ENCODE data around the gene KRTAP5-6.

DNA sequence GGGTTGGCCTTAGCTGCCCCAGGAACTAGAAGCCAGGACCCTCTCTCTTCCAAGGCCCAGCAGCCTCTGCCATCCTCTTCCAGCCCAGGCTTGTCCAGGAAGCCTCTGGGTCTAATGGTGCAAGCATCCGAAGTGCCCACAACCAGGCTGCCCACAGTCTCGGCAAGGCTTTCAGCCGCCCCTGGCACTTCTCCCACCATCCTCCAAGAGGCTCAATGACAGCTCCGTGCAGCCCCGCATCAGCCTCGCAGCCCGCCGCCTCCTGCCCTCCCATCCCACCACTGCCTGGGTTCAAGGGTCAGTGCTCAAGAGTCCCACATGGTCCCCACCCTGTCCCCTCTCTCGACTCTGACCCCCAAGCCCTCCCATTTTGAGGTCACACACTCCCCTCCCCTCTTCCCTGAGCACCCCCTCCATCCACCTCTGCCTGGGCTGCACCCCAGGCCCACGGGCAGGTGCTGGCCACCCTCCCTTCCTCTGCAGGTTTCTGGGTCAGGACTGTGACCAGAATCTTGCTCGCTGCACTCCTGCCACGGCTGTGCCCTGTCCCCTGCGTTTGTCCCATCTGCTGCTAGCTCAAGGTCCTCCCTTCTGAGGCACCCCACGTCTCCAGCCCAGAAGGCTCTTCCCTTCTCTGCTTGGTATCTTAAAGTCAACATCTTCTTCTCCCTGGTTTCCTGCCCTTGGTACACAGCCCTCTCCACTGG is 36.2 kb downstream of the KRTAP5-6 start:
- TF ChIP-seq, protein P1, sequence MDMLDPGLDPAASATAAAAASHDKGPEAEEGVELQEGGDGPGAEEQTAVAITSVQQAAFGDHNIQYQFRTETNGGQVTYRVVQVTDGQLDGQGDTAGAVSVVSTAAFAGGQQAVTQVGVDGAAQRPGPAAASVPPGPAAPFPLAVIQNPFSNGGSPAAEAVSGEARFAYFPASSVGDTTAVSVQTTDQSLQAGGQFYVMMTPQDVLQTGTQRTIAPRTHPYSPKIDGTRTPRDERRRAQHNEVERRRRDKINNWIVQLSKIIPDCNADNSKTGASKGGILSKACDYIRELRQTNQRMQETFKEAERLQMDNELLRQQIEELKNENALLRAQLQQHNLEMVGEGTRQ (IDR thresholded peaks at IDR 0.05): no peak
- no peak for TF ChIP-seq ZSCAN20 (CRISPR knock-in tag; IDR thresholded peaks at IDR 0.05)
- TF ChIP-seq, protein P2, sequence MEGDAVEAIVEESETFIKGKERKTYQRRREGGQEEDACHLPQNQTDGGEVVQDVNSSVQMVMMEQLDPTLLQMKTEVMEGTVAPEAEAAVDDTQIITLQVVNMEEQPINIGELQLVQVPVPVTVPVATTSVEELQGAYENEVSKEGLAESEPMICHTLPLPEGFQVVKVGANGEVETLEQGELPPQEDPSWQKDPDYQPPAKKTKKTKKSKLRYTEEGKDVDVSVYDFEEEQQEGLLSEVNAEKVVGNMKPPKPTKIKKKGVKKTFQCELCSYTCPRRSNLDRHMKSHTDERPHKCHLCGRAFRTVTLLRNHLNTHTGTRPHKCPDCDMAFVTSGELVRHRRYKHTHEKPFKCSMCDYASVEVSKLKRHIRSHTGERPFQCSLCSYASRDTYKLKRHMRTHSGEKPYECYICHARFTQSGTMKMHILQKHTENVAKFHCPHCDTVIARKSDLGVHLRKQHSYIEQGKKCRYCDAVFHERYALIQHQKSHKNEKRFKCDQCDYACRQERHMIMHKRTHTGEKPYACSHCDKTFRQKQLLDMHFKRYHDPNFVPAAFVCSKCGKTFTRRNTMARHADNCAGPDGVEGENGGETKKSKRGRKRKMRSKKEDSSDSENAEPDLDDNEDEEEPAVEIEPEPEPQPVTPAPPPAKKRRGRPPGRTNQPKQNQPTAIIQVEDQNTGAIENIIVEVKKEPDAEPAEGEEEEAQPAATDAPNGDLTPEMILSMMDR (IDR thresholded peaks at IDR 0.05): no peak
- no peak for TF ChIP-seq PHF8 (IDR thresholded peaks at IDR 0.05; ENCODE audit: borderline replicate concordance, low read depth)
- TF ChIP-seq BHLHE40 (IDR thresholded peaks at IDR 0.05; ENCODE audit: low read depth, low read length): no peak
- no peak for TF ChIP-seq HOXA7 (CRISPR knock-in tag; IDR thresholded peaks at IDR 0.05)
- no peak for TF ChIP-seq ZFP36 (IDR thresholded peaks at IDR 0.05; ENCODE audit: borderline replicate concordance, partially characterized antibody)

Data from A549 (cell line).